Effector CD4-positive, alpha-beta T cell (primary cell): ENCODE results near the gene ETV2.
"Not testable (repeated sequence)": the region's sequence is repeated elsewhere in the genome, so short reads cannot be mapped to it uniquely, and the experiment has no call there.

Experiments used
- DNase-seq: peaks from one replicate; pipeline ENCODE4 v3.0.0-alpha.2; 2020

ETV2 gene

DNA sequence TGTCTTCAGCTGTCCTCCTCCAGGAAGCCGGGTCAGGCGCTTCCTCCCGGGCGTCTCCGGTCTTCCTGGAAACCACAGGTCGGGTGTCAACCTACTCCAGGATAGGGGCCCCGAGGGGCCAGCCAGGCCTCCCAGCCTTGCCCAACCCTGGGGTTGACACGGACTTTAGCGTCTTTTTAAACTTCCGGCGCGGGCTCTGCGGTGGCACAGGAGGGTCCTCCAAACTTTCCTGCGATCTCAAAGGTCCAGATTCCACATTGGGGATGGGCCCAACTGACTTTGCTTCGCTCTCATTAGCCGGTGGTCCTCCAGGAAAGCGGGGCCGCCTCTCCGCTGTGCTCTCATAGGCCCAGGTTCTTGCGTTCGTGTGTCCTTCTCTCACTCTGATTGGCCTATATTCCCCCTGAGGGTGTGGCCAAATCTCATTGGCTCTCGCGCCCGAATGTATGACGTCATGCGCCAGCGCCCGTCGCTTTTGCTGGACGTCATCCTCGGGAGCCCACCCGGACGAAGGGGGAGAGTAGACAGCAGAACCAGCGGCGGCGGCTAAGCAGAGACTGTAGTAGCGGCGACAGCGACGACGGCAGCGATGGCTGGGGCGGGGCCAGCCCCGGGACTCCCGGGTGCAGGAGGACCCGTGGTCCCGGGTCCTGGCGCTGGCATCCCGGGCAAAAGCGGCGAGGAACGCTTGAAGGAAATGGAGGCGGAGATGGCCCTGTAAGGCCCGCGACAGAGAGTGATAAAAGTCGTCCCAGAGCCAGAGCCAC, 12.8 kb upstream of the ETV2 start, which contains the start of gene RBM42:
TSS of gene RBM42 (plus strand) at position 472 of the 767 bp plus-strand sequence. CDS start at position 590, 118 bp downstream.
- peak; percentile 96 for DNase-seq

DNA sequence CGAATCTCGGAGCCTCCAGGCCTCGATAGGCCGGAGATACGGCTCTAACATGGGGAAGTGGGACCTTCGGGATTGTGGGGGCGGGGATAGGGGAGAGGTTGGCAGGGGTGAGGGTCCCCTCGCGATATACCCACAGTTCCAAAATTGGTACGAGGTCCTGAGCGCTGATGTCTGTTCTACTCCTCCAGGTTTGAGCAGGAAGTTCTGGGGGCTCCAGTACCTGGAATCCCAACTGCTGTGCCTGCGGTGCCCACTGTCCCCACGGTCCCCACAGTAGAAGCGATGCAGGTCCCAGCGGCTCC, 12.3 kb upstream of the ETV2 start:
- no peak for DNase-seq

DNA sequence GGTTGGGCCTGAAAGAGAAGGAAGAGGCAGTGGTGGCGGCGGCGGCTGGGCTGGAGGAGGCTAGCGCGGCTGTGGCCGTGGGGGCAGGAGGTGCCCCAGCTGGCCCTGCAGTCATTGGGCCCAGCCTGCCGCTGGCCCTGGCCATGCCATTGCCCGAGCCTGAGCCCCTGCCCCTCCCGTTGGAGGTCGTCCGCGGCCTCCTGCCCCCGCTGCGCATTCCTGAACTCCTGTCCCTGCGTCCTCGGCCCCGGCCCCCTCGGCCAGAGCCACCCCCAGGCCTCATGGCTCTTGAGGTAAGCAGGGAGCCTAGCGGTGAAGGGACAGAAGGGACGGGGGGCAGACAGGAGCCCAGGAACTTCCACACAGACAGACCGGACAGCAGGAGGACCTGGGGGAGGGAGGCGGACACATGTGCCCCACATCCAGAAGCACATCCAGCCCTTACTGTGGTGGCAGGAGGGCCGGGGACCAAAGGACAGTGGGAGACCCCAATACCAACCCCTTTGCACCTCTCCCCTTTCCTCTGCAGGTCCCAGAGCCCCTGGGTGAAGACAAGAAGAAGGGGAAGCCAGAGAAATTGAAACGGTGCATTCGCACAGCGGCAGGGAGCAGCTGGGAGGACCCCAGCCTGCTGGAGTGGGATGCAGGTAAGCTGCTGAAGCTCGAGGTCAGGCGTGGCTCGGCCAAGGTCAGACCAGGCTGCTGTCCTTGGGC, 7.7 kb upstream of the ETV2 start:
- no peak for DNase-seq

DNA sequence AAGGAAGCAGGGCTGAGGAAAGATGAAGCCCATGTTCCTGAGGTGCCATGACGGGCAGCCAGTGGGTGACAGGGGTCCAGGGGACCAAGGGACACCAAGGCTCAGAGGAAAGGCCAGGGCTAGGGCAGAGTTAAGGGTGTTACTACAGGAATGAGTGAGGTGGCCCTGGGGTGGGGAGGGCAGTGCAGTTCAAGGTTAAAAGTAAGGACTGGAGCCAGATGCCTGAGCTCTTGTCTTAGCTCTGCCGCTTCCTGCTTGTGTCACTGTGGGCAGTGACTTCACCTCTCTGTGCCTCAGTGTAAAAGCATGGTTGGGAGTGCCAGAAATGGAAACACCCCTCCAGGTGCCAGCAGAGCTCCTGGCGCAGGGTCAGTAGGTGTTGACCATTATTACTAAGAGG, 4.9 kb upstream of the ETV2 start:
- no peak for DNase-seq

DNA sequence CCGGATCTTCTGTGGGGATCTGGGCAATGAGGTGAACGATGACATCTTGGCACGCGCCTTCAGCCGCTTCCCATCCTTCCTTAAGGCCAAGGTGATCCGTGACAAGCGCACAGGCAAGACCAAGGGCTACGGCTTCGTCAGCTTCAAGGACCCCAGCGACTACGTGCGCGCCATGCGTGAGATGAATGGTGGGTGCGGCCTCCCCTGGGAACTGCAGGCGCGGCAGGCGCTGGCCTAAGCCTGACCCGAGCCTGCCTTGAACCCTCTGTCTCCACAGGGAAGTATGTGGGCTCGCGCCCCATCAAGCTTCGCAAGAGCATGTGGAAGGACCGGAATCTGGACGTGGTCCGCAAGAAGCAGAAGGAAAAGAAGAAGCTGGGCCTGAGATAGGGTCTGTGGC, 4.4 kb upstream of the ETV2 start:
- DNase-seq, result no peak

DNA sequence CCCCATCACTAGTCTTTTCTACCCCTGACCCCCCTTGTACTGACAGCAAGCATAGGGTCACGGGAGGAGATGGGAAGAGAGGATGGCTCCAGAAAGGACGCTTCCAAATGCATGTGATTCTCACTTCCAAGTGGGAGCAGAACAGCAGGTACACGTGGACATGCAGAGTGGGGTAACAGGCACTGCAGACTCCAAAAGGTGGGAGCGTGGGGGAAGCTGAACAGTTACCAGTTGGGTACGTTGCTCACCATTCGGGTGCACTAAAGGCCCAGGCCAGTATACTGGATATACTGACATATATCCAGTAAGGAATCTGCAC, 2.3 kb upstream of the ETV2 start:
- no peak for DNase-seq

DNA sequence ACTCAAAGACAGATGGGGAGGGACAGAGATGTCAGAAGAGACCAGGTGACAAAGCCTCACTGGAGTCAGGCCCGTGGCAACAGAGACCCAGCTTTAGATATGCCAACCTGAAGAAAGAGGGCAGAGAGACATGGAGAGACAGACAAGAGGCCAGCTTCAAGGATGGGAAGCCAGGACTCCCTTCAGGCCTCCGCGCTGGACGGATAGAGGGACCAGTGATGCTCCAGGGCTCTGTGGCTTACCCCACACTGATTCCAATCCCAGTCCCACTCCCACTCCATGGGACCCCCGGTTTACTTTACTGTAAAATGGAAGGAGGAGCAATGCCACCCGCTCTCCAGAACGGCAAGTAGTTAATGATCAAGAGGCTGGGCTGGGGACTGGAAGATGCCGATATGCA, 1.7 kb upstream of the ETV2 start:
- DNase-seq, result no peak

DNA sequence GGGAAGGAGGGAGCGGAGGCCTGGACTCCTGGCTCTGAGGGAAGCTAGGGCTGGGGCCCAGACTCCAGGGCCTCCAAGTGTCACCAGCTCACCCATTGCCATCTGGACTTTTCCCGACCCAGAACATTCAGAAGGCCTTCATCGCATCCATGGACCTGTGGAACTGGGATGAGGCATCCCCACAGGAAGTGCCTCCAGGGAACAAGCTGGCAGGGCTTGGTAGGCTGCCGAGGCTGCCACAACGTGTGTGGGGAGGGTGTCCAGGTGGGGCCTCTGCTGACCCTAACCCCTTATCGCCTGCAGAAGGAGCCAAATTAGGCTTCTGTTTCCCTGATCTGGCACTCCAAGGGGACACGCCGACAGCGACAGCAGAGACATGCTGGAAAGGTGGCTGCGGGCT, 767 bp downstream of the ETV2 start:
- DNase-seq, result no peak

DNA sequence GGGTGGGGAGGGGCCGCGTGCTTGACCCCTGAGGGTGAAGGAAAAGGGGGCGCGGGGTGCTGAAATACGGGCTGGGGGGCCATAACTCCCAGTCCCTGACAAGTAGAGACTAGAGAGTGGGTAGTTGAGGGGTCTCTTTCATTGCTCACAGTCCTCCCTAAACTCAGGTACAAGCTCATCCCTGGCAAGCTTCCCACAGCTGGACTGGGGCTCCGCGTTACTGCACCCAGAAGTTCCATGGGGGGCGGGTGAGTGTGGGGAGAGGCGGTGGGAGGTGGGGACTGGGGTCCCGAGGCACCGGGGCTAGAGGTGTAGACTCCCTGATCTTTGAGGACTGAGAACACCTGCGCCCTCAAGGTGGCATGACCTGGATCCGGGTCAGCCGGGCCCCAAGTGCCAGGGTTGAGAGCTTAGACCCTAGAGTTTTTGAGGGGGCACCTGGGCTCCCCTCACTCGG, 1.3 kb downstream of the ETV2 start:
- DNase-seq, result no peak

DNA sequence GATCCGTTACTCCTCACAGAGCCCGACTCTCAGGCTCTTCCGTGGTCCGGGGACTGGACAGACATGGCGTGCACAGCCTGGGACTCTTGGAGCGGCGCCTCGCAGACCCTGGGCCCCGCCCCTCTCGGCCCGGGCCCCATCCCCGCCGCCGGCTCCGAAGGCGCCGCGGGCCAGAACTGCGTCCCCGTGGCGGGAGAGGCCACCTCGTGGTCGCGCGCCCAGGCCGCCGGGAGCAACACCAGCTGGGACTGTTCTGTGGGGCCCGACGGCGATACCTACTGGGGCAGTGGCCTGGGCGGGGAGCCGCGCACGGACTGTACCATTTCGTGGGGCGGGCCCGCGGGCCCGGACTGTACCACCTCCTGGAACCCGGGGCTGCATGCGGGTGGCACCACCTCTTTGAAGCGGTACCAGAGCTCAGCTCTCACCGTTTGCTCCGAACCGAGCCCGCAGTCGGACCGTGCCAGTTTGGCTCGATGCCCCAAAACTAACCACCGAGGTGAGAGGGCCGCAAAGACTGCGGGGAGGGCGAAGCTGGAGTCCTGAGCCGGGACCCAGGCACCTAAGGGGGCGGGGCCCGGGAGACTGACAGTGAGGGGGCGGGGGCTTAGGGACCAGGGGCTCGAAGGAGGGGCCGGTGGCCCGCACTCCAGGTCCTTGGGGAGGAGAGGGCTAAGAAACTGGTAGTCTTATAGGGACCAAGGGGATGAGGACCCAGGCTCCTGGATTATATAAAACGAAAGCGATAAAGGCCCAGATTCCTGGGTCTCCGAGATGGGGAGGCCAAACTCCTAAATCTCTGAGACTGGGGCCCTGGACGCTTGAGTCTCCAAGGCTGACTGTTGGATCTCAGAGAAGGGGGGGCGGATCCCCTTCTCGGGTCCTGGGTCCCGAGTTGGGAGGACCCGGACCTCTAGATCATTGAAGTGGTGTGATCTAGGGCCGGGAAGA, 2.0 kb downstream of the ETV2 start:
- peak; percentile 67 for DNase-seq

DNA sequence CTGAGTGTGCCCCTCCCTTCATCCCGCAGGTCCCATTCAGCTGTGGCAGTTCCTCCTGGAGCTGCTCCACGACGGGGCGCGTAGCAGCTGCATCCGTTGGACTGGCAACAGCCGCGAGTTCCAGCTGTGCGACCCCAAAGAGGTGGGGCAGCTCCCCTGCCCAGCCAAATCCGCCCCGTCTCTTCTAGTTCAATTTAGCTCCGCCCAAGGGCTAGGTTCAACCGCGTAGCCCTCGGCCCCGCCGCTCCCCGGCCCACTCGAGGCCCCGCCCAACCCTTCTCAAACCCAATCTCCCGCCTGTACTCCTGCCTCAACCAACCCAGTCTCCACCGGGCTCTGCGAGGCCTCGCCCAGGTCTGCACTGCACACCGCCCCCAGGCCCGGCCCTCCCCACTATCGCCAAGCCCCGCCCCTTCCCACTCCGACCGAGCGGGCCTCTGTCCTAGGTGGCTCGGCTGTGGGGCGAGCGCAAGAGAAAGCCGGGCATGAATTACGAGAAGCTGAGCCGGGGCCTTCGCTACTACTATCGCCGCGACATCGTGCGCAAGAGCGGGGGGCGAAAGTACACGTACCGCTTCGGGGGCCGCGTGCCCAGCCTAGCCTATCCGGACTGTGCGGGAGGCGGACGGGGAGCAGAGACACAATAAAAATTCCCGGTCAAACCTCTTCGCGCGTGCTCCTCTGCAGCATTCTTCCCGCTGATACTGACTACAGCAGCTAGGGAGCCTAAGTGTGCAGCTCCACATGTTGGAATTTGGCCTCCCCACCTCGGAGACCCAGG, 2.9 kb downstream of the ETV2 start:
- peak; percentile 91 for DNase-seq

DNA sequence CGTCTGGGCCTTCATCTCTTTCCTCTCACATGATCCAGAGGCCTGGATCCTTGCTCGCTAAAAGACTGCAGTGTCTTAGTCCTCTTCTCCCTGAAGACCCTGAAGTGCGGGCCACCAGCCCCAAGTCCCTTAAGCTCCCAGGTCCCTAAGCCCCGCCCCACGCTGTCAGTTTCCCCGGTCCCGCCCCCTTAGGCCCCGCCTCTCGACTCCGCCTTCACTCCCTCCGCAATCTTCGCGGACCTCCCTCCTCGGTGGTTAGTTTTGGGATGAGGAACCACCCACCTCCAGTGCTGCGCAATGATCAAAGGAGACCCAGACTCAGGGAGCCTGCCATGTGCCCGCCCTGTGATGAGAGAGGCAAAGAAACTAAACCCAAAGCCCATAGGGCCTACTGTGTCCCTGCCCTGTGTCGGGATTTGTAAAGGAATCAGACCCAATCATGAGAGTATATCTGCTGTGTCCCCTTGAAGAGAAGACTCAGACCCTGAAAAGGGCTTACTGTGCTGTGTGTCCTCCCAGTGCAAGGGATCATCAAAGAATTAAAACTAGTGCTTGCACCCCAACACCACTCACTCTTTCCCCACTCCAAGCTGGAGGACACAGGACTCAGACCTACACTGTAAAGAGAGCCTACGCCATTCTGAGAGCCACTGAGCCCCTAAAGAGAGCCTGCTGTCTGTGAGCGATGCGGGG, 3.6 kb downstream of the ETV2 start:
- DNase-seq, result peak; percentile 54

DNA sequence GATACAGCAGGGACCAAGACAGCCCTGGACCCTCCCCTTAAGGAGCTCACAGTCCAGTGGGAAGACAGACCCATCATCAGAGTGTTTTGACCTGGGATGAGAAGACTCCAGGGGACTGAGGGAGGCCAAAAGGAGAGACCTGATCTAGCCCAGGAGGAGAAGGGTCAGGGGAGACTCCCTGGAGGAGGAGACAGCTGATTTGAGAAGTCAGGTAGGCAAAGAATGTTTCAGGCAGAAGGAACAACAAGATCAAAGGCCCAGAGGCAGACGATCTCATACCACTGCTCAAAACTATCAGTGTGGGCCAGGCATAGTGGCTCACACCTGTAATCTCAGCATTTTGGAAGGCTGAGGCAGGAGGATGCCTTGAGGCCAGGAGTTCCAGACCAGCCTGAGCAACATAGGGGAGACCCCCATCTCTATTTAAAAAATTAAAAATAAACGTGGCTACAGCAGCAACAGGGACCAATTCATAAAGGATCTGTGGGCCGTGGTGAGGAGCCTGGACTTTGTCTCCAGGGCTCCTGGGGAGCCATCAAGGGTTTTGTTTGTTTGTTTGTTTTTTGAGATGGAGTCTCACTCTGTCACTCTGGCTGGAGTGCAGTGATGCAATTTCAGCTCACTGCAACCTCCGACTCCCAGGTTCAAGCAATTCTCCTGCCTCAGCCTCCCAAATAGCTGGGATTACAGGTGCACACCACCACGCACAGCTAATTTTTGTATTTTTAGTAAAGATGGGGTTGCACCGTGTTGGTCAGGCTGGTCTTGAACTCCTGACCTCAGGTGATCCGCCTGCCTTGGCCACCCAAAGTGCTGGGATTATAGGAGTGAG, 4.4 kb downstream of the ETV2 start:
- DNase-seq, result no peak

DNA sequence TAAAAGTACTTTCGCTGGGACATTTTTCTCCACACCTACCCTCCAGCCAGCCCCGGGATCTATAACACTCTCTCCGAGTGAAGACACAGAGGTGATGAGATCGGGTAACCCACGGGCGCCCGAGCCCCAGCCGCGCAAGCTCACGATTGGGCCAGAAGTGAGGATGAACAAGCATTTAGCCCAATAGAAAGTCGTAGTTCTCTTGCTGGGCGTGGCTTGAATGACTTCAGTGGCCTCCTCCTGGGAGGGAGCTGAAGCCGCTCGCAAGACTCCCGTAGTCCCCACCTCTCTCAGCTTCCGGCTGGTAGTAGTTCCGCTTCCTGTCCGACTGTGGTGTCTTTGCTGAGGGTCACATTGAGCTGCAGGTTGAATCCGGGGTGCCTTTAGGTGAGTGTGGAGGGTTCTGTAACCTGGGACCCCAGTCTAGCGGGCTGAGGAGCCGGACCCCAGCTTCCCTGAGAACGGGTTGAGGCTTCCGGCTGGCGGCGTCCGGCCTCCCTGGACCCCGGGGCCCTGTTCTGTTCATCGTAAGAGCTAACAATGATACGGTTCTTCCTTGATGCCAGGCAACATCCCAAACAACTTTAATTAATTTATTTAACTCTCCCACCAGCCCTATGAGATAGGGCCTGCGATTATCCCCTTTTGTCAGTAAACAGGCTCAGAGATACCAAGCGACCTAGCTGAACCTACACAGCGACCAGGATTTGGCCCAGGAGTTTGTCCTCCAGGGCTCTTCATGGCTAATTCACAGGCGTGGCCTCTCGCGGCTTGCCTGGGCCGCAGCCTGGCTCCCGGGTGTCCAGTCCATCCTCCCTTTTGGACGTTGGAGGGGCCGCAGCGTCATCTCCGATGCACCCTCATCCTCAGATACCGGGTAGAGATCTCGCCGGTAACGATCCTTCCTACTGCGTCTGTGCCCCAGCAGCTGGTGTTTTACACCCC, 6.7 kb downstream of the ETV2 start, which contains the start of gene COX6B1:
TSS of gene COX6B1 (plus strand) at position 307 of the 945 bp plus-strand sequence. CDS start 2,921 bp downstream, outside the sequence.
- peak; percentile 88 for DNase-seq

DNA sequence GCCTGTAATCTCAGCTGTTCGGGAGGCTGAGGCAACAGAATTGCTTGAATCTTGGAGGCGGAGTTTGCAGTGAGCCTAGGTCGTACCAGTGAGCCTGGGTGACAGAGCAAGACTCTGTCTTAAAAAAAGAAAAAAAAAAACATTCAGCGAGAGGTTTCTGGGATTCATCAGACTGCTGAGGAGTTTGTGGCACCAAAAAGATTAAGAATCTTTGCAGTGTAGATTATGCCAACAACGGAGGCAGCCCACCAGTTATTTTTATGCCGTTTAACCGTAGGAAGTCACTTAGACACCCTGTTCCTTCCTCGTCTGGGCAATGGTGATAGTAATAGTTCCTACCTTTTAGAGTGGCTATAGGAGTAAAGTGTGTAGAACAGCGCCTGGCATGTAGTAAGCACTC, 9.0 kb downstream of the ETV2 start:
- DNase-seq, result no peak

DNA sequence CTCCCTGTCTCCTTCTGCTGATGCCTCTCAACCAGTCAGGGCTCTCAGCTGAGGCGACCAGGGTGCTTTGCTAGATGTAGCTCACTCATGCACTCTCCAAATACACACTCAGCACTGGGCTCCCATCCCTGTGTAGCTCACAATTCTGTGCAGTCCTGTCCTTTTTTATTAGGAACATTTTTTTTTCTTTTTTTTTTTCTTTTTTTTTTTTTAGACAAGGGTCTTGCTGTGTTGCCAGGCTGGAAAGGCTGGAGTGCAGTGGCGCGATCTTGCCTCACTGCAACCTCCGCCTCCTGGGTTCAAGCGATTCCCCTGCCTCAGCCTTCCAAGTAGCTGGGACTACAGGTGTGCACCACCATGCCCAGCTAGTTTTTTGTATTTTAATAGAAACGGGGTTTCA, 13.3 kb downstream of the ETV2 start:
- not testable (repeated sequence) for DNase-seq

DNA sequence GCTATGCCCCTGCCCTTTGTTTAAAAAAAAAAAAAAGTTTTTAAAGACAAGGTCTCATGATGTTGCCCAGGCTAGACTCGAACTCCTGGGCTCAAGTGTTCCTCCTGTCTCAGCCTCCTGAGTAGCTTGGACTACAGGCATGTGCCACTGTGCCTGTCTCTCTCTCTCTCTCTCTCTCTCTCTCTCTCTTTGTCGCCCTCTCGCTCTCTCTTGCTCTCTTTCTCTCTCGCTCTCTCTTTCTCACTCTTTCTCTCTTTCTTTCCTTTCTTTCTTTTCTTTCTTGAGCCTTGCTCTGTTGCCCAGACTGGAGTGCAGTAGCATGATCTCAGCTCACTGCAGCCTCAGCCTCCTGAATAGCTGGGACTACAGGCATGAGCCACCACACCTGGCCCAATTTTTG, 14.1 kb downstream of the ETV2 start:
- DNase-seq, result no peak

DNA sequence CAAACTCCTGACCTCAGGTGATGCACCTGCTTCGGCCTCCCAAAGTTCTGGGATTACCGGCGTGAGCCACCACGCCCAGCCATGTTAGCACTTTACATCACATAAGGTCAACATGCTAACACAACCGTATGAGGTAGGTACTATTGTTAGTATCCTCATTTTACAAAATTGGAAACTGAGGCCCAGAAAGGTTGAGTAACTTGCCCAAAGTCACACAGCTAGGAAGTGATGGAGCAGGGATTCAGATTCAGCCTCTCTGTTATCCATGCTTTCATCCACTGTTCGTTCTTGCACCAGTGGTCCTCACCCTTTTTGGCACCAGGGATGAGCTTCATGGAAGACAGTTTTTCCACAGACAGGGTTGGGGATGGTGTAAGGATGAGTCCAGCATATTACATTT, 15.2 kb downstream of the ETV2 start:
- no peak for DNase-seq

DNA sequence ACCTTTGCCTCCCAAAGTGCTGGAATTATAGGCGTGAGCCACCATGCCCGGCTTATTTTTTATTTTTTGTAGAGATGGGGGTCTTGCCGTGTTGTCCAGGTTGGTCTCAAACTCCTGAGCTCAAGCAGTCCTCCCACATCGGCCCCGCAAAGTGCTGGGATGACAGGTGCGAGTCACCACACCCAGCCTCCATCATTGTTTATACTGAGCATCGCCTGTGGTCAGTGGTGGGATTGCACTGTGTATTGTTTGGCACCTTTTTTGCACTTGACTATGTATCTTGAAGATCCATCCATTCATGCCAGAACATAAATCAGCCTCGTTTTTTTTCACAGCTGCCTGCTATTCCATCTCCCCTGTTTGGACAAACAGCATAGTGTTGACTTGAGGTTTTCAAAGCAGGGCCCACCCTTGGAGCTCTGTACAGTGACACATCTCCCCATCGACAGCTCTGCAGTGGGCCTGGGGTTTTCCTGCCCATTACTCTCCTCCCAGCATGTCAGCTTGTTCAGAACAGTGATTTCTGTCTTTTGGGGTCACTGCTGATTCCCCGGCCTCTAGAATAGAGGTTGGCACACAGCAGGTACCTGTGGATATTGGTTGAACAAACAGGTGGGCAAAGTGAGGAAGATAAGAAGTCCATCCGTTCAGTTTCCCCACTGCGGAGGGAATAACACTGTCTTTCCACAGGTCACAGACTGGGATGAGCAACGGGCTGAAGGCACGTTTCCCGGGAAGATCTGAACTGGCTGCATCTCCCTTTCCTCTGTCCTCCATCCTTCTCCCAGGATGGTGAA, 16.6 kb downstream of the ETV2 start:
- no peak for DNase-seq
